ENCODE results near the gene MYT1. TPM values are rescaled to one million over a fixed set of nuclear protein-coding genes. Genes with fewer than 3 reads are reported as not detected.

The MYT1 gene
- total RNA-seq, 1 donor from 2014 or later: not detected

GRCh38 chr20:64219730-64220129 lies 55.5 kb downstream of the MYT1 start:
- H3K27me3 ChIP-seq: no peaks in the 10 kb centered on the region
- intact Hi-C loops (cut with DNase I): no loop called here
- no peaks in the 10 kb centered on the region for H3K36me3 ChIP-seq
- H3K27ac ChIP-seq: no peak overlapping the region
- H3K4me1 ChIP-seq: peaks cover 15% of the 10 kb centered on the region
- no peak overlapping the region for H3K4me3 ChIP-seq
- TF ChIP-seq POLR2A (IDR thresholded peaks at IDR 0.05) (no peak), POLR2AphosphoS5 (IDR thresholded peaks at IDR 0.05; ENCODE audit: insufficient read depth in 1 of 2, low read depth in 1 of 2) (no peak), CTCF (IDR thresholded peaks at IDR 0.05) (no peak)
- no peak for DNase-seq (ENCODE audit: extremely low spot score in 2 of 2)
- H3K9me3 ChIP-seq: no peaks in the 10 kb centered on the region

GRCh38 chr20:64220420-64220819 lies 56.2 kb downstream of the MYT1 start:
- Histone ChIP-seq H3K27ac (no peak overlapping the region), H3K4me1 (peaks cover 16% of the 10 kb centered on the region), H3K36me3 (no peaks in the 10 kb centered on the region), H3K27me3 (no peaks in the 10 kb centered on the region), H3K4me3 (no peak overlapping the region), H3K9me3 (no peaks in the 10 kb centered on the region)
- intact Hi-C loops (cut with DNase I): no loop called here
- DNase-seq (ENCODE audit: extremely low spot score in 2 of 2): no peak
- no peak for TF ChIP-seq POLR2A (IDR thresholded peaks at IDR 0.05)
- no peak for TF ChIP-seq CTCF (IDR thresholded peaks at IDR 0.05)
- no peak for TF ChIP-seq POLR2AphosphoS5 (IDR thresholded peaks at IDR 0.05; ENCODE audit: insufficient read depth in 1 of 2, low read depth in 1 of 2)

- intact Hi-C loops (cut with DNase I): no loop called here
- Histone ChIP-seq H3K36me3 (no peaks in the 10 kb centered on the region), H3K27ac (no peak overlapping the region), H3K27me3 (no peaks in the 10 kb centered on the region), H3K4me3 (no peak overlapping the region), H3K9me3 (no peaks in the 10 kb centered on the region), H3K4me1 (peaks cover 16% of the 10 kb centered on the region)
- no peak for DNase-seq (ENCODE audit: extremely low spot score in 2 of 2)
- TF ChIP-seq POLR2A (IDR thresholded peaks at IDR 0.05) (no peak), POLR2AphosphoS5 (IDR thresholded peaks at IDR 0.05; ENCODE audit: insufficient read depth in 1 of 2, low read depth in 1 of 2) (no peak), CTCF (IDR thresholded peaks at IDR 0.05) (no peak)
These were observed 56.8 kb downstream of the MYT1 start for GRCh38 chr20:64220891-64221527.

- DNase-seq (ENCODE audit: extremely low spot score in 2 of 2): no peak
- H3K4me3 ChIP-seq: no peak overlapping the region
- no peaks in the 10 kb centered on the region for H3K27me3 ChIP-seq
- H3K36me3 ChIP-seq: no peaks in the 10 kb centered on the region
- peaks cover 16% of the 10 kb centered on the region for H3K4me1 ChIP-seq
- H3K9me3 ChIP-seq: no peaks in the 10 kb centered on the region
- H3K27ac ChIP-seq: no peak overlapping the region
- intact Hi-C loops (cut with DNase I): no loop called here
- TF ChIP-seq POLR2A (IDR thresholded peaks at IDR 0.05) (no peak), POLR2AphosphoS5 (IDR thresholded peaks at IDR 0.05; ENCODE audit: insufficient read depth in 1 of 2, low read depth in 1 of 2) (no peak), CTCF (IDR thresholded peaks at IDR 0.05) (no peak)
These were observed 58.1 kb downstream of the MYT1 start for GRCh38 chr20:64222291-64222735.

GRCh38 chr20:64222851-64223525 lies 58.7 kb downstream of the MYT1 start:
- TF ChIP-seq CTCF (IDR thresholded peaks at IDR 0.05) (no peak), POLR2AphosphoS5 (IDR thresholded peaks at IDR 0.05; ENCODE audit: insufficient read depth in 1 of 2, low read depth in 1 of 2) (no peak), POLR2A (IDR thresholded peaks at IDR 0.05) (no peak)

More at GRCh38 chr20:64222851-64223525, 58.7 kb downstream of the MYT1 start:
- H3K27me3 ChIP-seq: no peaks in the 10 kb centered on the region
- intact Hi-C loops (cut with DNase I): no loop called here
- no peak overlapping the region for H3K4me3 ChIP-seq
- H3K4me1 ChIP-seq: peaks cover 16% of the 10 kb centered on the region
- no peak for DNase-seq (ENCODE audit: extremely low spot score in 2 of 2)
- no peak overlapping the region for H3K27ac ChIP-seq
- H3K9me3 ChIP-seq: no peaks in the 10 kb centered on the region
- no peaks in the 10 kb centered on the region for H3K36me3 ChIP-seq
